GM12878 (cell line): Measurements from ENCODE around the gene TTC33. TPM values are rescaled to one million over a fixed set of nuclear protein-coding genes. Genes with fewer than 3 reads are reported as not detected.

ENCODE experiments used
- ATAC-seq: fragments of 200-7000 bp; cut with Tn5 transposase; 3 replicates; pipeline ENCODE4 v1.9.1; 2020; ENCODE audit warnings: mild to moderate bottlenecking, moderate library complexity
- BruUV-seq: library from RNA; stranded (reverse); fragments of 400-500 nt; replicated peaks from 2 replicates; lab custom pipeline; 2021; lab: Mats Ljungman, UMichigan
- CTCF ChIA-PET: fragments of 300-600 bp; sonication (Branson Sonifier 250); formaldehyde crosslinking; extraction: SDS; loops from one replicate; lab custom pipeline; 2021; ENCODE audit warnings: inconsistent platforms; lab: Yijun Ruan, JAX
- POLR2A ChIA-PET: fragments of 350-600 bp; formaldehyde crosslinking; extraction: SDS; loops from one replicate; lab custom pipeline; 2021; ENCODE audit warnings: inconsistent platforms; lab: Charles Lee
- RAD21 ChIA-PET: fragments of 300-600 bp; sonication (Branson Sonifier 250); formaldehyde crosslinking; loops from one replicate; lab custom pipeline; 2023; ENCODE audit warnings: antibody characterized with exemption; ENCODE audit not compliant: unreplicated experiment; lab: Charles Lee
- SMC1A ChIA-PET: fragments of 300-600 bp; sonication (Branson Sonifier 250); formaldehyde crosslinking; loops from one replicate; lab custom pipeline; 2023; ENCODE audit not compliant: unreplicated experiment, uncharacterized antibody; lab: Charles Lee
- DNase-seq: peaks from one replicate; pipeline ENCODE4 v3.0.0-alpha.2; 2011; ENCODE audit warnings: low read depth, low spot score
- FAIRE-seq: peaks from 3 replicates; lab custom pipeline; 2011; peaks lifted over from hg19 to GRCh38; lab: Jason Lieb, UNC
- H2AFZ ChIP-seq: 2 replicates; pipeline ENCODE4 v1.6.0; 2011; ENCODE audit warnings: low read depth, low read length, control low read depth; ENCODE audit not compliant: control insufficient read depth
- H3K27ac ChIP-seq: 2 replicates; pipeline ENCODE4 v1.5.1; 2011; ENCODE audit warnings: control low read depth; ENCODE audit not compliant: control insufficient read depth, insufficient read depth
- H3K27me3 ChIP-seq, 2 experiments: replicated peaks in 1 of 2; 2 replicates each; pipeline versions ENCODE4 v1.6.0 to v1.6.1; 2011; ENCODE audit warnings: low read length in 1 of 2; ENCODE audit not compliant: control insufficient read depth in 2 of 2, insufficient read depth in 2 of 2
- H3K36me3 ChIP-seq, 2 experiments: 2 replicates each; pipeline ENCODE4 v1.5.1; 2011; ENCODE audit warnings: low read length in 1 of 2; ENCODE audit not compliant: control insufficient read depth in 2 of 2, insufficient read depth in 2 of 2
- H3K4me1 ChIP-seq: 2 replicates; pipeline ENCODE4 v1.6.1; 2011; ENCODE audit warnings: mild to moderate bottlenecking, low read length, moderate library complexity, mixed read lengths; ENCODE audit not compliant: control insufficient read depth, insufficient read depth
- H3K4me2 ChIP-seq: 2 replicates; pipeline ENCODE4 v1.6.0; 2011; ENCODE audit warnings: control low read depth; ENCODE audit not compliant: control insufficient read depth, insufficient read depth
- H3K4me3 ChIP-seq: fragments of 200-600 bp; sonication (generic); 2 replicates; pipeline ENCODE4 v1.5.1; 2016
- H3K79me2 ChIP-seq: 2 replicates; pipeline ENCODE4 v1.6.0; 2011; ENCODE audit warnings: low read length; ENCODE audit not compliant: control insufficient read depth, insufficient read depth
- H3K9ac ChIP-seq: 2 replicates; pipeline ENCODE4 v1.8.0; 2011; ENCODE audit warnings: low read length, control low read depth, mixed read lengths; ENCODE audit not compliant: control insufficient read depth, insufficient read depth
- H3K9me3 ChIP-seq: replicated peaks from 3 replicates; pipeline ENCODE4 v1.5.1; 2011; ENCODE audit warnings: mild to moderate bottlenecking, low read length; ENCODE audit not compliant: control insufficient read depth, insufficient read depth
- H4K20me1 ChIP-seq: 2 replicates; pipeline ENCODE4 v1.6.0; 2011; ENCODE audit not compliant: control insufficient read depth, insufficient read depth
- BCL3 ChIP-seq: IDR thresholded peaks from 2 replicates; pipeline ENCODE4 v1.6.1; 2011; ENCODE audit warnings: borderline replicate concordance, low read depth, mild to moderate bottlenecking, moderate library complexity, low read length; ENCODE audit not compliant: insufficient read depth, poor library complexity, severe bottlenecking
- CBX5 ChIP-seq: sonication (generic); IDR thresholded peaks from 2 replicates; pipeline ENCODE4 v1.6.1; 2016; ENCODE audit warnings: low read depth, moderate library complexity, mild to moderate bottlenecking, inconsistent platforms
- CUX1 ChIP-seq: IDR thresholded peaks from 2 replicates; pipeline ENCODE4 v1.6.1; 2012; ENCODE audit warnings: improper control_type of control experiment, low read depth, low read length; ENCODE audit not compliant: insufficient replicate concordance
- GABPA ChIP-seq: IDR thresholded peaks from 2 replicates; pipeline ENCODE4 v1.6.1; 2014; ENCODE audit warnings: antibody characterized with exemption, low read depth, mild to moderate bottlenecking, inconsistent platforms
- IKZF2 ChIP-seq, 2 experiments: fragments of 450-650 bp; IDR thresholded peaks; 2 replicates each; pipeline ENCODE4 v1.6.1; 2017; ENCODE audit warnings: mild to moderate bottlenecking in 2 of 2, moderate library complexity in 2 of 2
- JUNB ChIP-seq: IDR thresholded peaks from 2 replicates; pipeline ENCODE4 v1.6.1; 2016; ENCODE audit warnings: antibody characterized with exemption, mild to moderate bottlenecking
- JUND ChIP-seq: IDR thresholded peaks from 2 replicates; pipeline ENCODE4 v1.6.1; 2012; ENCODE audit warnings: low read depth, mild to moderate bottlenecking, low read length, improper control_type of control experiment, moderate library complexity
- MYC ChIP-seq: IDR thresholded peaks from 2 replicates; pipeline ENCODE4 v1.6.1; 2011; ENCODE audit warnings: mild to moderate bottlenecking, low read length, moderate library complexity, inconsistent platforms; ENCODE audit not compliant: insufficient read depth, insufficient replicate concordance, insufficient read length, severe bottlenecking
- NR2F1 ChIP-seq: fragments of 450-650 bp; conservative IDR thresholded peaks from 2 replicates; pipeline ENCODE4 v1.6.1; 2017; ENCODE audit warnings: mild to moderate bottlenecking
- NRF1 ChIP-seq: conservative IDR thresholded peaks from 2 replicates; pipeline ENCODE4 v1.6.1; 2011; ENCODE audit warnings: mild to moderate bottlenecking, low read depth, low read length, improper control_type of control experiment
- POLR2AphosphoS2 ChIP-seq: IDR thresholded peaks from 2 replicates; pipeline ENCODE4 v1.6.1; 2011; ENCODE audit warnings: low read depth, mild to moderate bottlenecking, low read length, improper control_type of control experiment, moderate library complexity
- RAD51 ChIP-seq: fragments of 450-650 bp; IDR thresholded peaks from 2 replicates; pipeline ENCODE4 v1.6.1; 2016; ENCODE audit warnings: moderate library complexity, mild to moderate bottlenecking, inconsistent platforms
- RFX5 ChIP-seq: IDR thresholded peaks from 2 replicates; pipeline ENCODE4 v1.6.1; 2011; ENCODE audit warnings: low read depth, low read length, improper control_type of control experiment
- SMAD5 ChIP-seq: IDR thresholded peaks from 2 replicates; pipeline ENCODE4 v1.6.1; 2016; ENCODE audit warnings: antibody characterized with exemption, low read depth
- ZSCAN29 ChIP-seq: fragments of 450-650 bp; IDR thresholded peaks from 2 replicates; pipeline ENCODE4 v1.6.1; 2017; ENCODE audit warnings: mild to moderate bottlenecking, moderate library complexity
- in situ Hi-C: fragments of 300-500 bp; cut with MboI; formaldehyde crosslinking; loops from 9 replicates; pipeline ENCODE4 v1.14.3; 2018; ENCODE audit warnings: mixed read lengths
- intact Hi-C: fragments of 100-400 bp; cut with micrococcal nuclease; formaldehyde crosslinking; loops from one replicate; pipeline ENCODE4 v1.14.2; 2022; ENCODE audit not compliant: unreplicated experiment
- polyA plus RNA-seq, 11 experiments: library from polyadenylated mRNA; depleted of rRNA in 4 of 11; unstranded in 6 of 11; stranded (reverse) in 5 of 11; fragments of >200 nt; fragmentation: Nextera tagmentation in 4 of 11; fragmentation: Illumina TruSeq in 1 of 11; extraction: Ambion mirVana in 4 of 11; extraction: Trizol in 1 of 11; gene quantifications; 1 replicate in 1 of 11; 2 replicates in 10 of 11; pipeline versions ENCODE4 v1.2.1 to v1.2.3, GENCODE V29; 2011 to 2016; ENCODE audit warnings: inconsistent platforms in 2 of 11, missing spikeins in 2 of 11, low read depth in 1 of 11
- total RNA-seq, 4 experiments: library from RNA; depleted of rRNA in 3 of 4; stranded (reverse); fragments of >200 nt in 3 of 4; fragmentation: Illumina TruSeq in 1 of 4; extraction: Trizol in 1 of 4; gene quantifications; 2 replicates each; pipeline versions ENCODE4 v1.2.1 to v1.2.3, GENCODE V29; 2013 to 2021

The TTC33 gene
- total and polyA plus RNA-seq, 10 of the 15 experiments (the other 5 are each of a cell fraction or from before 2014, with no cell fraction given) = 7.9 to 22.3 (median 14.6) TPM

GRCh38 chr5:40720069-40720468 lies 35.7 kb downstream of the TTC33 start:
- ChIA-PET CTCF (no interaction called here), POLR2A (no interaction called here), SMC1A (interaction anchor here (0.5 to 0.6 kb wide), 2 partner anchors 112 to 950 kb away, joined by 3 read pairs; no protein-coding TSS in a partner anchor), RAD21 (interaction anchor here (0.8 kb wide), 1 partner anchor 733 kb away, joined by 3 read pairs; no protein-coding TSS in a partner anchor)
- H4K20me1 ChIP-seq = no peaks in the 10 kb centered on the region
- no peak overlapping the region for H2AFZ ChIP-seq
- H3K79me2 ChIP-seq = no peaks in the 10 kb centered on the region
- no peak for TF ChIP-seq POLR2AphosphoS2
- TF ChIP-seq CBX5 = no peak
- TF ChIP-seq NRF1 = no peak
- no peak for TF ChIP-seq JUNB
- TF ChIP-seq IKZF2 (IDR thresholded peaks at IDR 0.05) = no peak
- no peak for TF ChIP-seq SMAD5
- TF ChIP-seq JUND = no peak
- TF ChIP-seq RFX5 = no peak
- TF ChIP-seq MYC = no peak
- no peak for TF ChIP-seq BCL3
- no peak for TF ChIP-seq RAD51
- no peak for TF ChIP-seq CUX1
- TF ChIP-seq NR2F1 = no peak
- no peak for TF ChIP-seq ZSCAN29
- TF ChIP-seq GABPA = no peak
- FAIRE-seq (no peak), DNase-seq (no peak), ATAC-seq (no peak)
- no peaks in the 10 kb centered on the region for H3K27me3 ChIP-seq
- peaks cover 0 to 4% of the 10 kb centered on the region in 2 experiments; a peak in 1 of 4 replicates for H3K36me3 ChIP-seq
- in situ Hi-C loops (no loop called here), intact Hi-C loops (no loop called here)
- no peaks in the 10 kb centered on the region; the same call in 2 of the 3 replicates for H3K9me3 ChIP-seq
- H3K4me3 ChIP-seq = no peak overlapping the region
- H3K27ac ChIP-seq = no peak overlapping the region
- H3K4me1 ChIP-seq = no peaks in the 10 kb centered on the region
- no TSS peak for BruUV-seq
- H3K4me2 ChIP-seq = no peak overlapping the region
- no peak overlapping the region for H3K9ac ChIP-seq
